AG04449 (cell line): ENCODE results near the gene SORBS1.

Experiments
- CTCF ChIA-PET: fragments of 350-600 bp; formaldehyde crosslinking; extraction: SDS; loops from one replicate; lab custom pipeline; 2021; ENCODE audit warnings: antibody characterized with exemption; lab: Yijun Ruan, JAX
- POLR2A ChIA-PET: fragments of 400-600, 350-600 bp; formaldehyde crosslinking; extraction: SDS; loops from one replicate; lab custom pipeline; 2020; ENCODE audit warnings: antibody characterized with exemption, inconsistent platforms; lab: Yijun Ruan, JAX
- DNase-seq: peaks from one replicate; pipeline ENCODE4 v3.0.0-alpha.2; 2010; ENCODE audit warnings: low read depth, low spot score
- H3K4me3 ChIP-seq: 2 replicates; pipeline ENCODE4 v1.5.1; 2011; ENCODE audit warnings: low read depth, mild to moderate bottlenecking, control low read depth, low read length
- TF ChIP-seq, protein P1 (sequence below): IDR thresholded peaks from one replicate; pipeline ENCODE4 v1.5.1; 2011; ENCODE audit warnings: mild to moderate bottlenecking, moderate library complexity, low read length, control low read depth, inconsistent platforms; ENCODE audit not compliant: insufficient read depth; ENCODE audit errors: missing control alignments

SORBS1 gene

DNA sequence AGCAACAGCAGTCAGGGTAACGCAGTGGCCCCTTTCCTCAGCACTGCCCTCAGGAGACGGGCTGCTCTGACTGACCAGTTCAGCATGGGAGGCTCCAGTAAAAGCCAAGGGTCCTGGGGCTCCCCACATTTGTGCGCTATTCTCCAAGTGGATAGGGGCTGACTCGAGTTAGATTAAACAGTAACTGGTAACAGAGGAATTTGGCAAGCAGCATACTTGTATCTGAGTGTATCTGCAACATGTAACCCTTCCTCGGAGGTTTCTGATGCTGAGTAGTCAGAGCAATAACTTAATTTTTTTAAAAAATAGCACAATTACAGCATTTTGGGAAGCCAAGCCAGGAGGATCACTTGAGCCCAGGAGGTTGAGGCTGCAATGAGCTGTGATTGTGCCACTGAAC, 22.8 kb downstream of the SORBS1 start:
- CTCF ChIA-PET, result no interaction called here
- DNase-seq, result no peak
- TF ChIP-seq, protein P1, sequence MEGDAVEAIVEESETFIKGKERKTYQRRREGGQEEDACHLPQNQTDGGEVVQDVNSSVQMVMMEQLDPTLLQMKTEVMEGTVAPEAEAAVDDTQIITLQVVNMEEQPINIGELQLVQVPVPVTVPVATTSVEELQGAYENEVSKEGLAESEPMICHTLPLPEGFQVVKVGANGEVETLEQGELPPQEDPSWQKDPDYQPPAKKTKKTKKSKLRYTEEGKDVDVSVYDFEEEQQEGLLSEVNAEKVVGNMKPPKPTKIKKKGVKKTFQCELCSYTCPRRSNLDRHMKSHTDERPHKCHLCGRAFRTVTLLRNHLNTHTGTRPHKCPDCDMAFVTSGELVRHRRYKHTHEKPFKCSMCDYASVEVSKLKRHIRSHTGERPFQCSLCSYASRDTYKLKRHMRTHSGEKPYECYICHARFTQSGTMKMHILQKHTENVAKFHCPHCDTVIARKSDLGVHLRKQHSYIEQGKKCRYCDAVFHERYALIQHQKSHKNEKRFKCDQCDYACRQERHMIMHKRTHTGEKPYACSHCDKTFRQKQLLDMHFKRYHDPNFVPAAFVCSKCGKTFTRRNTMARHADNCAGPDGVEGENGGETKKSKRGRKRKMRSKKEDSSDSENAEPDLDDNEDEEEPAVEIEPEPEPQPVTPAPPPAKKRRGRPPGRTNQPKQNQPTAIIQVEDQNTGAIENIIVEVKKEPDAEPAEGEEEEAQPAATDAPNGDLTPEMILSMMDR, result no peak
- POLR2A ChIA-PET, result no interaction called here
- H3K4me3 ChIP-seq, result no peak overlapping the region

DNA sequence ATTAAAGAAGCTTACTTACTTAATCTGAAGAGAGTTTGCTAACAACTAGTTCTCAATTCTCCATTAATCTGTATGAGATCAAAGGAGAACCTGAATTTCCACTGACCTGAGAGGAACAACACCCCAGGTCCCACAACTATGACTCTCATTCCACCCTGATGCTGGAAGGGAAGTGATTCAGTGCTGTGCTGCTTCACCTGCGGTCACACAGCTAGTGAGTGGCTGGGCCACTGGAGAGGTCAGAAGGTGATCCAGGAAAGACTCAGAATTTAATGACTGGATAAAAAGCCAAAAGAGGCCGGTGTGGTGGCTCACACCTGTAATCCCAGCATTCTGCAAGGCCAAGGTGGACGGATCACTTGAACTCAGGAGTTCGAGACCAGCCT, 23.6 kb downstream of the SORBS1 start:
- DNase-seq, result no peak
- ChIA-PET CTCF (no interaction called here), POLR2A (no interaction called here)
- H3K4me3 ChIP-seq, result no peak overlapping the region
- TF ChIP-seq, protein P1, result no peak

- POLR2A ChIA-PET, result no interaction called here
- CTCF ChIA-PET, result no interaction called here
These were observed 24.2 kb downstream of the SORBS1 start for GRCh38 chr10:95536894-95537541.

GRCh38 chr10:95536017-95536416, 25.2 kb downstream of the SORBS1 start:
- CTCF ChIA-PET, result interaction anchor here (1.6 kb wide), 1 partner anchor 106 kb away, joined by 4 read pairs; no protein-coding TSS in a partner anchor
- no peak for DNase-seq
- TF ChIP-seq, protein P1, result no peak
- H3K4me3 ChIP-seq, result no peak overlapping the region
- POLR2A ChIA-PET, result no interaction called here

More at GRCh38 chr10:95536894-95537541, 24.2 kb downstream of the SORBS1 start:
- no peak overlapping the region for H3K4me3 ChIP-seq
- TF ChIP-seq, protein P1, result no peak
- DNase-seq, result no peak

GRCh38 chr10:95535526-95535925, 25.6 kb downstream of the SORBS1 start:
- ChIA-PET POLR2A (no interaction called here), CTCF (interaction anchor here (1.6 kb wide), 1 partner anchor 105 kb away, joined by 4 read pairs; no protein-coding TSS in a partner anchor)
- TF ChIP-seq, protein P1, result no peak
- H3K4me3 ChIP-seq, result no peak overlapping the region
- no peak for DNase-seq

DNA sequence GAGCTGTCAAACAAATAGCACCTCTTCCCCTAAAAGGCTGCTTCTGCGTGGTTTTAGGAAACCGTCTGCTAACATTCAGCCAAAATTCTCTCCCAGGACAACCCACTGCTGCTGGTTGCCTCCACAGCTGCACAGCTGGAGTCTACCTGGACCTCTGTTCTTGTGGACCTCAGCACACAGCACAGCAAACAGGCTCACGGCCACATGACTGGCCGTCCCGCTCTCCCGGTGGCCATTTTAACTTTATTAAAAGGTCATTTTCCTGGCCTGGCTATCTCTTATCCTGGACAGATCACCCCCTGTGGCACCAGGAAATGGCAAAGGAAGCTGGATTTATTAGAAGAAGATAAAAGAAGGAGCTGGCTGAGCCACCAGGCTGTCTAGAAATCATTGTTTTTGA, 27.6 kb downstream of the SORBS1 start:
- H3K4me3 ChIP-seq, result no peak overlapping the region
- TF ChIP-seq, protein P1, result no peak
- CTCF ChIA-PET, result interaction anchor here (0.8 kb wide), 1 partner anchor 103 kb away, joined by 3 read pairs; no protein-coding TSS in a partner anchor
- no peak for DNase-seq
- POLR2A ChIA-PET, result interaction anchor here (0.6 kb wide), 1 partner anchor 13 kb away, joined by 3 read pairs; no protein-coding TSS in a partner anchor
